HepG2 (cell line): ENCODE data around the gene TRIP6. TPM values are rescaled to one million over a fixed set of nuclear protein-coding genes. Genes with fewer than 3 reads are reported as not detected.
A peak's percentile ranks its signal among the peaks of the same experiment; 100 is the strongest.

ENCODE experiments used
- FOXA3 ChIP-seq: IDR thresholded peaks from 2 replicates; pipeline ENCODE4 v1.6.1; 2016; ENCODE audit warnings: missing genetic modification reagents, missing compliant biosample characterization
- FOXC1 ChIP-seq: sonication (generic); formaldehyde crosslinking; IDR thresholded peaks from 2 replicates; pipeline ENCODE4 v1.8.0; 2022; ENCODE audit warnings: mild to moderate bottlenecking, missing genetic modification reagents, borderline replicate concordance
- HMG20A ChIP-seq: IDR thresholded peaks from 2 replicates; pipeline ENCODE4 v1.6.1; 2016; ENCODE audit warnings: borderline replicate concordance
- NCOA1 ChIP-seq: sonication (generic); formaldehyde crosslinking; IDR thresholded peaks from 2 replicates; pipeline ENCODE4 v1.9.0; 2021; ENCODE audit warnings: missing genetic modification reagents
- NRL ChIP-seq: sonication (generic); formaldehyde crosslinking; IDR thresholded peaks from 2 replicates; pipeline ENCODE4 v1.5.0; 2020; ENCODE audit warnings: missing genetic modification reagents, mild to moderate bottlenecking, moderate library complexity, borderline replicate concordance
- SOX5 ChIP-seq: IDR thresholded peaks from 2 replicates; pipeline ENCODE4 v1.6.1; 2016; ENCODE audit warnings: borderline replicate concordance
- TEAD2 ChIP-seq: sonication (generic); formaldehyde crosslinking; IDR thresholded peaks from 2 replicates; pipeline ENCODE4 v1.9.0; 2021; ENCODE audit warnings: missing genetic modification reagents
- polyA plus RNA-seq, 8 experiments: library from polyadenylated mRNA; depleted of rRNA in 3 of 8; stranded (reverse) in 7 of 8; unstranded in 1 of 8; fragments of >200 nt; fragmentation: Illumina TruSeq in 4 of 8; extraction: Trizol in 4 of 8; gene quantifications; 2 replicates each; pipeline versions ENCODE4 v1.2.1 to v1.2.3, GENCODE V29; 2011 to 2016; ENCODE audit warnings: low read depth in 4 of 8, missing spikeins in 1 of 8, mixed read lengths in 1 of 8; ENCODE audit not compliant: insufficient read depth in 1 of 8
- total RNA-seq, 5 experiments: library from RNA; depleted of rRNA; stranded (reverse); fragments of >200 nt; fragmentation: Illumina TruSeq; extraction: Trizol; gene quantifications; 2 replicates each; pipeline ENCODE4 v1.2.3, GENCODE V29; 2016; ENCODE audit warnings: low read depth in 1 of 5
- TF ChIP-seq, protein P1 (sequence below): sonication (generic); formaldehyde crosslinking; IDR thresholded peaks from 2 replicates; pipeline ENCODE4 v1.4.0; 2020; ENCODE audit warnings: missing genetic modification reagents
- TF ChIP-seq, protein P2 (sequence below): sonication (generic); formaldehyde crosslinking; IDR thresholded peaks from 2 replicates; pipeline ENCODE4 v1.5.1; 2020; ENCODE audit warnings: missing genetic modification reagents, mild to moderate bottlenecking, borderline replicate concordance
- TF ChIP-seq, protein P3 (sequence below): sonication (generic); formaldehyde crosslinking; IDR thresholded peaks from 2 replicates; pipeline ENCODE4 v1.5.0; 2020; ENCODE audit warnings: mild to moderate bottlenecking, missing genetic modification reagents, borderline replicate concordance
- TF ChIP-seq, protein P4 (sequence below): sonication (generic); formaldehyde crosslinking; IDR thresholded peaks from 2 replicates; pipeline ENCODE4 v1.4.0; 2020; ENCODE audit warnings: missing genetic modification reagents

The TRIP6 gene
- total and polyA plus RNA-seq, 2 of the 13 experiments (the other 11 are each of a cell fraction or from before 2014, with no cell fraction given), result 0.34 to 0.38 TPM

DNA sequence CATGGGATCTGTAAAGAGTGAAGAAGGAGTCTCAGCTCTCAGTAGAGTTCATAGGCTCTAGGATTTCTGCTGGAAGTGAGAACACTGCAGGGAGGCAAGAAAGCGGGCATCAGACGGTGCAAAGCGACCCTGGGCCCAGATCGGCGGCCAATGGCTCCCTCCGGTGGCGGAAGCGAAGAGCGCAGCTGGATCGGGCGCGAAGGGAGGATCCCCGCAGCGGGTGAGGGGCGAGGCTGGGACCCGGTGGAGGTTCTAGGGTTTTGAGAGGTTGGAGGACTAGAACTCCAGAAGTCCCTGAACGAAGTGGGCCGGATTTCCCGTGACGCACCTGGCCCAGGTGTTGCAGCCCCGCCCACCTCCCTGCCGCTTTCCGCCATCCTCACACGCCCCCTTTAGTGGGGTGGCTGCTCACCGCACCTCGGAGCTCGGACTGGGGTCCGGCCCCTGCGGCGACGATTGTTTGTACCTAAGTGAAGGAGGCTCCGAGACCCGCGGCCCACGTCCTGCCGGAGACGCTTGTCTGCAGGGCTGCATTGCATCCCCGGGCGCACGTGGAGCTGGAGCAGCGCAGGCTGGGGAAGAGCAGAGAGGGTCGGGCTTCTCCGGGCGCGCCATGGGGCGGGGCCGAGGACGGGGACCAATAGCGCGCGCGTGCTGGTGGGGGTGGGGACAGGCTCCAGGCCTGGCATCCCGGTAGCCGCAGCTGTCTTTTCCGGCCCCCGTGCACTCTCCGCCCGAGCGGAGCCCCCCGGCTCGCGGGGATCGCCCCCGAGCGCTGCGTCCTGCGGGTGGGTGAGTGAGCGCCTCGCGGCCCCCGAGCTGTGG is 14.9 kb upstream of the TRIP6 start, which contains the start of gene SLC12A9 (continued):
- TF ChIP-seq FOXA3 (CRISPR knock-in tag) (no peak), SOX5 (CRISPR knock-in tag) (no peak), NCOA1 (CRISPR knock-in tag) (peak; percentile 19; the same call in 1 of the 2 replicates), HMG20A (CRISPR knock-in tag) (peak; percentile 21; the same call in 1 of the 2 replicates), TEAD2 (CRISPR knock-in tag) (no peak), FOXC1 (CRISPR knock-in tag) (peak; percentile 58; the same call in 1 of the 2 replicates), NRL (no peak; the same call in 1 of the 2 replicates)
- TF ChIP-seq, protein P1, sequence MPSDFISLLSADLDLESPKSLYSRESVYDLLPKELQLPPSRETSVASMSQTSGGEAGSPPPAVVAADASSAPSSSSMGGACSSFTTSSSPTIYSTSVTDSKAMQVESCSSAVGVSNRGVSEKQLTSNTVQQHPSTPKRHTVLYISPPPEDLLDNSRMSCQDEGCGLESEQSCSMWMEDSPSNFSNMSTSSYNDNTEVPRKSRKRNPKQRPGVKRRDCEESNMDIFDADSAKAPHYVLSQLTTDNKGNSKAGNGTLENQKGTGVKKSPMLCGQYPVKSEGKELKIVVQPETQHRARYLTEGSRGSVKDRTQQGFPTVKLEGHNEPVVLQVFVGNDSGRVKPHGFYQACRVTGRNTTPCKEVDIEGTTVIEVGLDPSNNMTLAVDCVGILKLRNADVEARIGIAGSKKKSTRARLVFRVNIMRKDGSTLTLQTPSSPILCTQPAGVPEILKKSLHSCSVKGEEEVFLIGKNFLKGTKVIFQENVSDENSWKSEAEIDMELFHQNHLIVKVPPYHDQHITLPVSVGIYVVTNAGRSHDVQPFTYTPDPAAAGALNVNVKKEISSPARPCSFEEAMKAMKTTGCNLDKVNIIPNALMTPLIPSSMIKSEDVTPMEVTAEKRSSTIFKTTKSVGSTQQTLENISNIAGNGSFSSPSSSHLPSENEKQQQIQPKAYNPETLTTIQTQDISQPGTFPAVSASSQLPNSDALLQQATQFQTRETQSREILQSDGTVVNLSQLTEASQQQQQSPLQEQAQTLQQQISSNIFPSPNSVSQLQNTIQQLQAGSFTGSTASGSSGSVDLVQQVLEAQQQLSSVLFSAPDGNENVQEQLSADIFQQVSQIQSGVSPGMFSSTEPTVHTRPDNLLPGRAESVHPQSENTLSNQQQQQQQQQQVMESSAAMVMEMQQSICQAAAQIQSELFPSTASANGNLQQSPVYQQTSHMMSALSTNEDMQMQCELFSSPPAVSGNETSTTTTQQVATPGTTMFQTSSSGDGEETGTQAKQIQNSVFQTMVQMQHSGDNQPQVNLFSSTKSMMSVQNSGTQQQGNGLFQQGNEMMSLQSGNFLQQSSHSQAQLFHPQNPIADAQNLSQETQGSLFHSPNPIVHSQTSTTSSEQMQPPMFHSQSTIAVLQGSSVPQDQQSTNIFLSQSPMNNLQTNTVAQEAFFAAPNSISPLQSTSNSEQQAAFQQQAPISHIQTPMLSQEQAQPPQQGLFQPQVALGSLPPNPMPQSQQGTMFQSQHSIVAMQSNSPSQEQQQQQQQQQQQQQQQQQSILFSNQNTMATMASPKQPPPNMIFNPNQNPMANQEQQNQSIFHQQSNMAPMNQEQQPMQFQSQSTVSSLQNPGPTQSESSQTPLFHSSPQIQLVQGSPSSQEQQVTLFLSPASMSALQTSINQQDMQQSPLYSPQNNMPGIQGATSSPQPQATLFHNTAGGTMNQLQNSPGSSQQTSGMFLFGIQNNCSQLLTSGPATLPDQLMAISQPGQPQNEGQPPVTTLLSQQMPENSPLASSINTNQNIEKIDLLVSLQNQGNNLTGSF (CRISPR knock-in tag), result no peak
- TF ChIP-seq, protein P2, sequence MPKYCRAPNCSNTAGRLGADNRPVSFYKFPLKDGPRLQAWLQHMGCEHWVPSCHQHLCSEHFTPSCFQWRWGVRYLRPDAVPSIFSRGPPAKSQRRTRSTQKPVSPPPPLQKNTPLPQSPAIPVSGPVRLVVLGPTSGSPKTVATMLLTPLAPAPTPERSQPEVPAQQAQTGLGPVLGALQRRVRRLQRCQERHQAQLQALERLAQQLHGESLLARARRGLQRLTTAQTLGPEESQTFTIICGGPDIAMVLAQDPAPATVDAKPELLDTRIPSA (CRISPR knock-in tag), result no peak
- TF ChIP-seq, protein P3, sequence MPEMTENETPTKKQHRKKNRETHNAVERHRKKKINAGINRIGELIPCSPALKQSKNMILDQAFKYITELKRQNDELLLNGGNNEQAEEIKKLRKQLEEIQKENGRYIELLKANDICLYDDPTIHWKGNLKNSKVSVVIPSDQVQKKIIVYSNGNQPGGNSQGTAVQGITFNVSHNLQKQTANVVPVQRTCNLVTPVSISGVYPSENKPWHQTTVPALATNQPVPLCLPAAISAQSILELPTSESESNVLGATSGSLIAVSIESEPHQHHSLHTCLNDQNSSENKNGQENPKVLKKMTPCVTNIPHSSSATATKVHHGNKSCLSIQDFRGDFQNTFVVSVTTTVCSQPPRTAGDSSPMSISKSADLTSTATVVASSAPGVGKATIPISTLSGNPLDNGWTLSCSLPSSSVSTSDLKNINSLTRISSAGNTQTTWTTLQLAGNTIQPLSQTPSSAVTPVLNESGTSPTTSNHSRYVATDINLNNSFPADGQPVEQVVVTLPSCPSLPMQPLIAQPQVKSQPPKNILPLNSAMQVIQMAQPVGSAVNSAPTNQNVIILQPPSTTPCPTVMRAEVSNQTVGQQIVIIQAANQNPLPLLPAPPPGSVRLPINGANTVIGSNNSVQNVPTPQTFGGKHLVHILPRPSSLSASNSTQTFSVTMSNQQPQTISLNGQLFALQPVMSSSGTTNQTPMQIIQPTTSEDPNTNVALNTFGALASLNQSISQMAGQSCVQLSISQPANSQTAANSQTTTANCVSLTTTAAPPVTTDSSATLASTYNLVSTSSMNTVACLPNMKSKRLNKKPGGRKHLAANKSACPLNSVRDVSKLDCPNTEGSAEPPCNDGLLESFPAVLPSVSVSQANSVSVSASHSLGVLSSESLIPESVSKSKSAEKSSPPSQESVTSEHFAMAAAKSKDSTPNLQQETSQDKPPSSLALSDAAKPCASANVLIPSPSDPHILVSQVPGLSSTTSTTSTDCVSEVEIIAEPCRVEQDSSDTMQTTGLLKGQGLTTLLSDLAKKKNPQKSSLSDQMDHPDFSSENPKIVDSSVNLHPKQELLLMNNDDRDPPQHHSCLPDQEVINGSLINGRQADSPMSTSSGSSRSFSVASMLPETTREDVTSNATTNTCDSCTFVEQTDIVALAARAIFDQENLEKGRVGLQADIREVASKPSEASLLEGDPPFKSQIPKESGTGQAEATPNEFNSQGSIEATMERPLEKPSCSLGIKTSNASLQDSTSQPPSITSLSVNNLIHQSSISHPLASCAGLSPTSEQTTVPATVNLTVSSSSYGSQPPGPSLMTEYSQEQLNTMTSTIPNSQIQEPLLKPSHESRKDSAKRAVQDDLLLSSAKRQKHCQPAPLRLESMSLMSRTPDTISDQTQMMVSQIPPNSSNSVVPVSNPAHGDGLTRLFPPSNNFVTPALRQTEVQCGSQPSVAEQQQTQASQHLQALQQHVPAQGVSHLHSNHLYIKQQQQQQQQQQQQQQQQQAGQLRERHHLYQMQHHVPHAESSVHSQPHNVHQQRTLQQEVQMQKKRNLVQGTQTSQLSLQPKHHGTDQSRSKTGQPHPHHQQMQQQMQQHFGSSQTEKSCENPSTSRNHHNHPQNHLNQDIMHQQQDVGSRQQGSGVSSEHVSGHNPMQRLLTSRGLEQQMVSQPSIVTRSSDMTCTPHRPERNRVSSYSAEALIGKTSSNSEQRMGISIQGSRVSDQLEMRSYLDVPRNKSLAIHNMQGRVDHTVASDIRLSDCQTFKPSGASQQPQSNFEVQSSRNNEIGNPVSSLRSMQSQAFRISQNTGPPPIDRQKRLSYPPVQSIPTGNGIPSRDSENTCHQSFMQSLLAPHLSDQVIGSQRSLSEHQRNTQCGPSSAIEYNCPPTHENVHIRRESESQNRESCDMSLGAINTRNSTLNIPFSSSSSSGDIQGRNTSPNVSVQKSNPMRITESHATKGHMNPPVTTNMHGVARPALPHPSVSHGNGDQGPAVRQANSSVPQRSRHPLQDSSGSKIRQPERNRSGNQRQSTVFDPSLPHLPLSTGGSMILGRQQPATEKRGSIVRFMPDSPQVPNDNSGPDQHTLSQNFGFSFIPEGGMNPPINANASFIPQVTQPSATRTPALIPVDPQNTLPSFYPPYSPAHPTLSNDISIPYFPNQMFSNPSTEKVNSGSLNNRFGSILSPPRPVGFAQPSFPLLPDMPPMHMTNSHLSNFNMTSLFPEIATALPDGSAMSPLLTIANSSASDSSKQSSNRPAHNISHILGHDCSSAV (CRISPR knock-in tag), result no peak
- TF ChIP-seq, protein P4, sequence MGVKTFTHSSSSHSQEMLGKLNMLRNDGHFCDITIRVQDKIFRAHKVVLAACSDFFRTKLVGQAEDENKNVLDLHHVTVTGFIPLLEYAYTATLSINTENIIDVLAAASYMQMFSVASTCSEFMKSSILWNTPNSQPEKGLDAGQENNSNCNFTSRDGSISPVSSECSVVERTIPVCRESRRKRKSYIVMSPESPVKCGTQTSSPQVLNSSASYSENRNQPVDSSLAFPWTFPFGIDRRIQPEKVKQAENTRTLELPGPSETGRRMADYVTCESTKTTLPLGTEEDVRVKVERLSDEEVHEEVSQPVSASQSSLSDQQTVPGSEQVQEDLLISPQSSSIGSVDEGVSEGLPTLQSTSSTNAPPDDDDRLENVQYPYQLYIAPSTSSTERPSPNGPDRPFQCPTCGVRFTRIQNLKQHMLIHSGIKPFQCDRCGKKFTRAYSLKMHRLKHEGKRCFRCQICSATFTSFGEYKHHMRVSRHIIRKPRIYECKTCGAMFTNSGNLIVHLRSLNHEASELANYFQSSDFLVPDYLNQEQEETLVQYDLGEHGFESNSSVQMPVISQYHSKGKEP, result no peak
